SK-N-SH treated with all-trans-retinoic acid at 6 μM for 48 hours (cell line): ENCODE results near the gene ROMO1.

ENCODE experiments used
- ATAC-seq: fragments of 200-7000 bp; cut with Tn5 transposase; 3 replicates; pipeline ENCODE4 v1.9.1; 2020; ENCODE audit warnings: mild to moderate bottlenecking, moderate library complexity
- ARNTL ChIP-seq: fragments of 450-650 bp; formaldehyde crosslinking; IDR thresholded peaks from 2 replicates; pipeline ENCODE4 v1.5.0; 2020; ENCODE audit warnings: low read depth, mild to moderate bottlenecking, moderate library complexity, borderline replicate concordance
- BACH2 ChIP-seq: fragments of 250-450 bp; sonication (Bioruptor Pico); IDR thresholded peaks from 2 replicates; pipeline ENCODE4 v1.9.0; 2021; ENCODE audit warnings: mild to moderate bottlenecking, borderline replicate concordance
- CREB5 ChIP-seq: fragments of 250-450 bp; sonication (Bioruptor Pico); IDR thresholded peaks from 2 replicates; pipeline ENCODE4 v1.5.1; 2020; ENCODE audit warnings: low read depth, mild to moderate bottlenecking, moderate library complexity
- CSDC2 ChIP-seq: fragments of 250-450 bp; sonication (Bioruptor Pico); IDR thresholded peaks from 2 replicates; pipeline ENCODE4 v1.5.0; 2020; ENCODE audit warnings: mild to moderate bottlenecking, moderate library complexity
- CSRNP3 ChIP-seq: fragments of 250-450 bp; sonication (Bioruptor Pico); IDR thresholded peaks from 2 replicates; pipeline ENCODE4 v1.5.1; 2021; ENCODE audit warnings: mild to moderate bottlenecking, moderate library complexity
- ESRRG ChIP-seq: fragments of 250-450 bp; sonication (Bioruptor Pico); IDR thresholded peaks from 2 replicates; pipeline ENCODE4 v1.6.1; 2021; ENCODE audit warnings: mild to moderate bottlenecking
- GLIS3 ChIP-seq: fragments of 250-450 bp; sonication (Bioruptor Pico); IDR thresholded peaks from 2 replicates; pipeline ENCODE4 v1.5.0; 2020; ENCODE audit warnings: mild to moderate bottlenecking, moderate library complexity
- ISL1 ChIP-seq: fragments of 250-450 bp; sonication (Bioruptor Pico); IDR thresholded peaks from 2 replicates; pipeline ENCODE4 v2.1.2; 2022; ENCODE audit warnings: mild to moderate bottlenecking, moderate library complexity
- OSR1 ChIP-seq: fragments of 250-450 bp; sonication (Bioruptor Pico); IDR thresholded peaks from 2 replicates; pipeline ENCODE4 v1.8.0; 2022; ENCODE audit warnings: moderate library complexity, mild to moderate bottlenecking, inconsistent platforms
- PATZ1 ChIP-seq: fragments of 250-450 bp; sonication (Bioruptor Pico); IDR thresholded peaks from 2 replicates; pipeline ENCODE4 v1.8.0; 2020; ENCODE audit warnings: mild to moderate bottlenecking, moderate library complexity, borderline replicate concordance
- POU6F1 ChIP-seq: fragments of 250-450 bp; sonication (Bioruptor Pico); IDR thresholded peaks from 2 replicates; pipeline ENCODE4 v1.8.0; 2021; ENCODE audit warnings: low read depth, mild to moderate bottlenecking, moderate library complexity, borderline replicate concordance
- PPARA ChIP-seq: fragments of 250-450 bp; sonication (Bioruptor Pico); IDR thresholded peaks from 2 replicates; pipeline ENCODE4 v1.5.0; 2020; ENCODE audit warnings: mild to moderate bottlenecking, borderline replicate concordance
- RARB ChIP-seq: fragments of 250-450 bp; sonication (Bioruptor Pico); IDR thresholded peaks from 2 replicates; pipeline ENCODE4 v1.8.0; 2021; ENCODE audit warnings: mild to moderate bottlenecking, moderate library complexity
- SNAI2 ChIP-seq: fragments of 250-450 bp; sonication (Bioruptor Pico); IDR thresholded peaks from 2 replicates; pipeline ENCODE4 v1.5.0; 2020; ENCODE audit warnings: mild to moderate bottlenecking, moderate library complexity
- TOX ChIP-seq: fragments of 250-450 bp; sonication (Bioruptor Pico); IDR thresholded peaks from 2 replicates; pipeline ENCODE4 v1.8.0; 2021; ENCODE audit warnings: mild to moderate bottlenecking, moderate library complexity, borderline replicate concordance
- TSHZ2 ChIP-seq: fragments of 250-450 bp; sonication (Bioruptor Pico); IDR thresholded peaks from 2 replicates; pipeline ENCODE4 v1.5.0; 2020; ENCODE audit warnings: mild to moderate bottlenecking, moderate library complexity
- ZC3H10 ChIP-seq: fragments of 250-450 bp; sonication (Bioruptor Pico); IDR thresholded peaks from 2 replicates; pipeline ENCODE4 v1.5.1; 2021; ENCODE audit warnings: mild to moderate bottlenecking, moderate library complexity
- ZFP30 ChIP-seq: fragments of 450-650 bp; formaldehyde crosslinking; IDR thresholded peaks from 2 replicates; pipeline ENCODE4 v1.5.0; 2022; ENCODE audit warnings: mild to moderate bottlenecking, moderate library complexity
- ZNF565 ChIP-seq: fragments of 450-650 bp; formaldehyde crosslinking; conservative IDR thresholded peaks from 2 replicates; pipeline ENCODE4 v1.5.0; 2020; ENCODE audit warnings: low read depth, mild to moderate bottlenecking, moderate library complexity
- ZNF70 ChIP-seq: fragments of 450-650 bp; formaldehyde crosslinking; IDR thresholded peaks from 2 replicates; pipeline ENCODE4 v1.5.0; 2020; ENCODE audit warnings: mild to moderate bottlenecking, moderate library complexity
- ZNF8 ChIP-seq: fragments of 450-650 bp; formaldehyde crosslinking; IDR thresholded peaks from 2 replicates; pipeline ENCODE4 v1.5.0; 2020; ENCODE audit warnings: mild to moderate bottlenecking, moderate library complexity

The ROMO1 gene

GRCh38 chr20:35718972-35719635 is 19.9 kb downstream of the ROMO1 start:
- ATAC-seq: no peak
- TF ChIP-seq ZC3H10 (CRISPR knock-in tag) (no peak), ZFP30 (no peak), OSR1 (CRISPR knock-in tag) (no peak), ZNF565 (CRISPR knock-in tag) (no peak), CSDC2 (CRISPR knock-in tag) (no peak), ISL1 (CRISPR knock-in tag) (no peak), POU6F1 (CRISPR knock-in tag) (no peak), ESRRG (CRISPR knock-in tag) (no peak), GLIS3 (CRISPR knock-in tag) (no peak), PATZ1 (CRISPR knock-in tag) (no peak), TOX (CRISPR knock-in tag) (no peak), ZNF70 (CRISPR knock-in tag) (no peak), CSRNP3 (CRISPR knock-in tag) (no peak), TSHZ2 (CRISPR knock-in tag) (no peak), CREB5 (no peak)

- ATAC-seq: no peak
- no peak for TF ChIP-seq ZNF70 (CRISPR knock-in tag)
Measured at GRCh38 chr20:35719717-35720116, 20.5 kb downstream of the ROMO1 start.

- ATAC-seq: no peak
- no peak for TF ChIP-seq CSRNP3 (CRISPR knock-in tag)
- TF ChIP-seq CSDC2 (CRISPR knock-in tag): no peak
- no peak for TF ChIP-seq SNAI2 (CRISPR knock-in tag)
- no peak for TF ChIP-seq ZNF8 (CRISPR knock-in tag)
- TF ChIP-seq TOX (CRISPR knock-in tag): no peak
- TF ChIP-seq CREB5: no peak
- no peak for TF ChIP-seq GLIS3 (CRISPR knock-in tag)
- no peak for TF ChIP-seq ZNF565 (CRISPR knock-in tag)
- TF ChIP-seq ESRRG (CRISPR knock-in tag): no peak
- TF ChIP-seq RARB: no peak
- no peak for TF ChIP-seq ARNTL
- no peak for TF ChIP-seq ISL1 (CRISPR knock-in tag)
- TF ChIP-seq OSR1 (CRISPR knock-in tag): no peak
- TF ChIP-seq ZFP30: no peak
- no peak for TF ChIP-seq PPARA (CRISPR knock-in tag)
- no peak for TF ChIP-seq POU6F1 (CRISPR knock-in tag)
- no peak for TF ChIP-seq ZC3H10 (CRISPR knock-in tag)
- no peak for TF ChIP-seq BACH2 (CRISPR knock-in tag)
Measured at GRCh38 chr20:35720165-35721123, 21.2 kb downstream of the ROMO1 start.
